Testis (tissue), 3 donors: ENCODE results near the gene DYNLRB2. TPM values are rescaled to one million over a fixed set of nuclear protein-coding genes. Genes with fewer than 3 reads are reported as not detected.

Experiments
- DNase-seq: peaks from one replicate; pipeline ENCODE4 v3.0.0-alpha.2; 2019
- H3K27ac ChIP-seq, 2 donors: fragments of 200-600 bp; sonication (generic); one replicate each; pipeline ENCODE4 v1.5.1; 2019
- H3K27me3 ChIP-seq: fragments of 200-600 bp; sonication (generic); one replicate; pipeline ENCODE4 v1.5.1; 2019
- H3K36me3 ChIP-seq: fragments of 200-600 bp; sonication (generic); one replicate; pipeline ENCODE4 v1.5.1; 2017; ENCODE audit warnings: low read depth; ENCODE audit errors: missing control alignments
- H3K4me1 ChIP-seq: fragments of 200-600 bp; sonication (generic); one replicate; pipeline ENCODE4 v1.5.1; 2019
- H3K4me3 ChIP-seq, 2 donors: fragments of 200-600 bp; sonication (generic); one replicate each; pipeline ENCODE4 v1.5.1; 2017 to 2019
- H3K9me3 ChIP-seq: fragments of 200-600 bp; sonication (generic); one replicate; pipeline ENCODE4 v1.5.1; 2017
- POLR2A ChIP-seq: fragments of 450-650 bp; IDR thresholded peaks from one replicate; pipeline ENCODE4 v1.6.1; 2017; ENCODE audit warnings: antibody characterized with exemption, mild to moderate bottlenecking, moderate library complexity
- WGBS, 2 donors: methylation state at CpG; one replicate each; pipeline ENCODE4 v1.1.5; 2018; 5-methylcytosine and 5-hydroxymethylcytosine counted together
- intact Hi-C: fragments of 100-400 bp; cut with DNase I; formaldehyde crosslinking; loops from one replicate; pipeline ENCODE4 v1.15.1; 2023; ENCODE audit warnings: low total_unique reads
- polyA plus RNA-seq: library from polyadenylated mRNA; stranded (reverse); fragments of 350-450 nt; fragmentation: Illumina TruSeq; extraction: RNeasy Lipid Tissue Mini Kit (QIAGEN cat#74804); gene quantifications from one replicate; pipeline ENCODE4 v1.2.3, GENCODE V29; 2014; ENCODE audit warnings: low read depth, low replicate concordance; ENCODE audit not compliant: insufficient read depth
- total RNA-seq, 2 donors: library from RNA; depleted of rRNA; stranded (reverse); fragments of >200 nt; gene quantifications; one replicate each; pipeline ENCODE4 v1.2.3, GENCODE V29; 2016
- TF ChIP-seq, protein P1 (sequence below), 3 experiments: fragments of 450-650 bp in 2 of 3; fragments of 200-600 bp in 1 of 3; sonication (generic) in 1 of 3; IDR thresholded peaks; one replicate each; pipeline ENCODE4 v1.5.1; 2016 to 2019; ENCODE audit warnings: antibody characterized with exemption in 3 of 3, mild to moderate bottlenecking in 2 of 3, moderate library complexity in 1 of 3

The DYNLRB2 gene
- total and polyA plus RNA-seq, 3 donors from 2014 or later = 95.3 to 436 (median 153) TPM

DNA sequence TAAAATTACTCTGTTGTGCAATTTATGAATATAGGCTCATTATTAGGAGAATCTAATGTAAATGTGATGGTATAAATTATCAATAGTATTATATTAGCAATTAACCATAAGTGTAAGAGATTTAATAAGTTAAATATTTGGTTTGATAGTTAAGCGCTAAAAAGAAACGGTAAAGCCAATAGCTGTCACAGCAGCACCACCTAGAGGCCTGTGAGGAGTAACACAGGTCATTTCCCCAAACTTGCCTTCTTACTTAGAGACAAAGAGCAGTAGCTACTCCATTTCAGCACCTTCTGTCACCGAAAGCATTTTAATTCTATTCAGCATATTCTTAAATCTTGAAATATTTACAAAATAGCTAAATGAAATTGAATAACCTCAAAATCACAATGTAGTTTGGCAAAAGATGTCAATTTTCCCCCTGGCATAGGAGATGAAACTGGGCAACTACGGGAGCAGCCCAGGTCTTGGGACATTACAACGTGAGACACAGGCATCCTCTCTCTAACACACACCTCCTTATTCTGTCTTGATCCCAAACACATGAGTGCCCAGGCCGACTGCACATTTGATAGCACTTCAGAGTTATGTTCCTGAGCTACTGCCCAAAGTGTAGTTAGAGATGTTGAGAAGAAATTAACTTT, 14.3 kb upstream of the DYNLRB2 start:
- intact Hi-C loops = no loop called here
- no peaks in the 10 kb centered on the region for H3K27me3 ChIP-seq
- no peak overlapping the region for H3K27ac ChIP-seq
- H3K9me3 ChIP-seq = no peaks in the 10 kb centered on the region
- TF ChIP-seq POLR2A = no peak
- TF ChIP-seq, protein P1, sequence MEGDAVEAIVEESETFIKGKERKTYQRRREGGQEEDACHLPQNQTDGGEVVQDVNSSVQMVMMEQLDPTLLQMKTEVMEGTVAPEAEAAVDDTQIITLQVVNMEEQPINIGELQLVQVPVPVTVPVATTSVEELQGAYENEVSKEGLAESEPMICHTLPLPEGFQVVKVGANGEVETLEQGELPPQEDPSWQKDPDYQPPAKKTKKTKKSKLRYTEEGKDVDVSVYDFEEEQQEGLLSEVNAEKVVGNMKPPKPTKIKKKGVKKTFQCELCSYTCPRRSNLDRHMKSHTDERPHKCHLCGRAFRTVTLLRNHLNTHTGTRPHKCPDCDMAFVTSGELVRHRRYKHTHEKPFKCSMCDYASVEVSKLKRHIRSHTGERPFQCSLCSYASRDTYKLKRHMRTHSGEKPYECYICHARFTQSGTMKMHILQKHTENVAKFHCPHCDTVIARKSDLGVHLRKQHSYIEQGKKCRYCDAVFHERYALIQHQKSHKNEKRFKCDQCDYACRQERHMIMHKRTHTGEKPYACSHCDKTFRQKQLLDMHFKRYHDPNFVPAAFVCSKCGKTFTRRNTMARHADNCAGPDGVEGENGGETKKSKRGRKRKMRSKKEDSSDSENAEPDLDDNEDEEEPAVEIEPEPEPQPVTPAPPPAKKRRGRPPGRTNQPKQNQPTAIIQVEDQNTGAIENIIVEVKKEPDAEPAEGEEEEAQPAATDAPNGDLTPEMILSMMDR (IDR thresholded peaks at IDR 0.05) = peak; percentile 36 to 75 (median 68)
- H3K4me1 ChIP-seq = no peaks in the 10 kb centered on the region
- H3K36me3 ChIP-seq = no peaks in the 10 kb centered on the region
- H3K4me3 ChIP-seq = no peak overlapping the region
- WGBS, 2 donors = 18 to 26% methylated on average over 6 of the region's 6 CpGs
- DNase-seq = peak; percentile 43

DNA sequence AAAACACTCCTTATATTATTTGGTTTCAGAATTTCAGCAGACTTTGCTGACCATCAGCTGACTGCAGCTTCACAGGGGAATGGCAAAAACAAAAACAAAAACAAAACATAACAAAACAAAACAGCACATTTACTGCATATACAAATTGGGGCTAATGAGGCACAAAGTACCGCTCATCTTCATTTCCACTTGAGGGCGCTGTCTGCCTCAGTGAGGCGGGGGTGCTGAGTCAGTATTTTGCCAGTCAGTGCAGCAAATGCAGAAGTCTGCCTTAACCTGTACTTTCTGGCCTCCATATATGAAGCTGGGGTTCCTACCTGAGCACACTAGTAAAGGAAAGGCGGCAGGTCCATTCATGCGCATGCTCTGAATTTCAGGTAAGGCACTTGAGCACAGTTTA, 13.5 kb upstream of the DYNLRB2 start:
- Histone ChIP-seq H3K4me3 (no peak overlapping the region), H3K4me1 (no peaks in the 10 kb centered on the region), H3K27me3 (no peaks in the 10 kb centered on the region), H3K27ac (no peak overlapping the region), H3K36me3 (no peaks in the 10 kb centered on the region), H3K9me3 (no peaks in the 10 kb centered on the region)
- intact Hi-C loops = no loop called here
- peak; percentile 71 for DNase-seq
- WGBS, 2 donors = 40 to 43% methylated on average over 5 of the region's 5 CpGs
- TF ChIP-seq POLR2A = no peak
- TF ChIP-seq, protein P1 (IDR thresholded peaks at IDR 0.05) = peak; percentile 31 to 44 (median 33)

DNA sequence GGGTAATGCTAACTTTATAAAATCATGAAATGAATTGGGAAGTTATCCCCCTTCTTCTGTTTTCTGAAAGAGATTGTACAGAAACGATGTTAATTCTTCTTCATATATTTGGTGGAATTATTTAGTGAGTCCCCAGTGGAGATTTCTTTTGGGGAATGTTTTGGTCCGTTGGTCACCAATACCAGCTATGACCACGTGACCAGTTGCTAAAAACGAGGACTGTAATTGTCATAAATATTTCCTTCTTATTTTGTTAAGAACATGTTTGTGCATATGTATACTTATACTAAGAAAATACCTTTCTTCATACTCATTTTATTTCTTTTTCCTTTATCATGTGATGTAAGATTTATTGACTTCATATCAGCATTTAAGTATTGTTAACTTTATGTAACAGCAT, 10.3 kb upstream of the DYNLRB2 start:
- H3K9me3 ChIP-seq = no peaks in the 10 kb centered on the region
- intact Hi-C loops = no loop called here
- no peak overlapping the region for H3K27ac ChIP-seq
- H3K27me3 ChIP-seq = no peaks in the 10 kb centered on the region
- no peak overlapping the region for H3K4me3 ChIP-seq
- H3K4me1 ChIP-seq = no peaks in the 10 kb centered on the region
- no peak for DNase-seq
- WGBS, 2 donors = 81 to 83% methylated on average over 4 of the region's 4 CpGs
- H3K36me3 ChIP-seq = no peaks in the 10 kb centered on the region
- TF ChIP-seq, protein P1 (IDR thresholded peaks at IDR 0.05) = no peak
- TF ChIP-seq POLR2A = no peak

DNA sequence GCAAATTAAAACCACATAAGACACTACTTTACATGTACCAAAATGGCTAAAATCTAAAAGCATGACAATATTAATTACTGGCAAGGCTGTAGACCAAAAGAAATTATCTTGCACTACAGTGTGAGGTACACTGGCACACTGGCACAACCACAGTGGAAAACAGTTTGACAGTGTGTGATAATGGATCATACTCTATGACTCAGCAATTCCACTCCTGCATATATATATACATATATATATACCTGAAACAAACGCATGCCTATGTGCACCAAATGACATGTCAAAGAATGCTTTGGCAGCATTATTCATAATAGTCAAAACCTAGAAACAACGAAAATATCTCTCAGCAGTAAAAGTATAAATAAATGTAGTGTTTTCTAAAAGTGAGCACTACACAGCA, 4.6 kb upstream of the DYNLRB2 start:
- H3K27ac ChIP-seq = no peak overlapping the region
- H3K9me3 ChIP-seq = no peaks in the 10 kb centered on the region
- H3K4me1 ChIP-seq = no peaks in the 10 kb centered on the region
- H3K36me3 ChIP-seq = no peaks in the 10 kb centered on the region
- no peaks in the 10 kb centered on the region for H3K27me3 ChIP-seq
- TF ChIP-seq POLR2A = no peak
- TF ChIP-seq, protein P1 (IDR thresholded peaks at IDR 0.05) = no peak
- H3K4me3 ChIP-seq = no peak overlapping the region
- DNase-seq = no peak
- intact Hi-C loops = no loop called here
- WGBS, 2 donors = 76 to 77% methylated on average over 2 of the region's 2 CpGs

DNA sequence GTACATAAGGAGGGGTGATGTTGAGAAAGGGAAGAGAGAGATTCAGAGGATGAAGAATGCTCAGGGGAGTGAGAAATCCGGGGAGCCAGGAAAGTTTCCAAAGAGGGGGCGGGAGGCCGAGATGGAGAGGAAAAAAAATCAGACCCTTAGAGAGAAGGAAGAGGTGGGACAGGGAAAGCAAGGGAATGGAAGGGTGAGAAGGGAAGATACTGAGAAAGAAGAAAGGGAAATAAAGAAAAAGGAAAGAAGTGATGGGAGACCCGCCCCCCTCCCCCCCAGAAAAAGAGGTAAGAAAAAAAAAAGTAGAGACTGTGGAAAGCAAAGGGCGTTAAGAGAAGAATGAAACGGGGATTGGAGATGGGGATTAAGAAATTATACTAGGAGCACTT, 507 bp downstream of the DYNLRB2 start:
- Histone ChIP-seq H3K36me3 (no peaks in the 10 kb centered on the region), H3K4me3 (peak overlapping the region; percentile 78 to 80), H3K9me3 (no peaks in the 10 kb centered on the region), H3K4me1 (no peaks in the 10 kb centered on the region), H3K27ac (peak overlapping the region; percentile 5 to 82), H3K27me3 (no peaks in the 10 kb centered on the region)
- DNase-seq = no peak
- TF ChIP-seq POLR2A = no peak
- TF ChIP-seq, protein P1 (IDR thresholded peaks at IDR 0.05) = no peak
- intact Hi-C loops = no loop called here
- WGBS, 2 donors = 15 to 17% methylated on average over 6 of the region's 6 CpGs
